Hematopoietic multipotent progenitor cell (in vitro differentiated cells): ENCODE results near the gene PEAK3. TPM values are rescaled to one million over a fixed set of nuclear protein-coding genes. Genes with fewer than 3 reads are reported as not detected.

Experiments
- DNase-seq, 3 donors: peaks; one replicate each; pipeline ENCODE4 v3.0.0-alpha.2; 2011 to 2015; ENCODE audit warnings: low read depth in 2 of 3, low spot score in 2 of 3
- total RNA-seq: library from RNA; depleted of rRNA; stranded (reverse); fragments of >200 nt; gene quantifications from one replicate; pipeline ENCODE4 v1.2.3, GENCODE V29; 2012

PEAK3 gene
- total RNA-seq, 1 donor: under 0.01 TPM

DNA sequence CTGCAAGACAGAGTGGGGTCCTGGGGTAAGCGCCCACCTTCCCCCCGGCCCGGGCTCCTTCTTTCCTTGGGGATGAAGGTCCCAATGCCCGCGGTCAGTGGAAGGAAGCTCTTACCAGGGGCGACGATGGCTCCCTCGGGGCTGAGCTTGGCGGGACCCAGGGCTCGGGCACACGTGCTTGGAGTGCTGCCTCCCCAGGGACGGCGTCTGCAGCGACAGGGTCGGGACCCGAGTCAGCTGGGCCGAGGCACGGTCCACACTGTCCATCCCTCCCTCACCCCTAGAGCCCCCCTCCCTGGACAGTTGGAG lies 29.2 kb downstream of the PEAK3 start:
- DNase-seq: no peak

DNA sequence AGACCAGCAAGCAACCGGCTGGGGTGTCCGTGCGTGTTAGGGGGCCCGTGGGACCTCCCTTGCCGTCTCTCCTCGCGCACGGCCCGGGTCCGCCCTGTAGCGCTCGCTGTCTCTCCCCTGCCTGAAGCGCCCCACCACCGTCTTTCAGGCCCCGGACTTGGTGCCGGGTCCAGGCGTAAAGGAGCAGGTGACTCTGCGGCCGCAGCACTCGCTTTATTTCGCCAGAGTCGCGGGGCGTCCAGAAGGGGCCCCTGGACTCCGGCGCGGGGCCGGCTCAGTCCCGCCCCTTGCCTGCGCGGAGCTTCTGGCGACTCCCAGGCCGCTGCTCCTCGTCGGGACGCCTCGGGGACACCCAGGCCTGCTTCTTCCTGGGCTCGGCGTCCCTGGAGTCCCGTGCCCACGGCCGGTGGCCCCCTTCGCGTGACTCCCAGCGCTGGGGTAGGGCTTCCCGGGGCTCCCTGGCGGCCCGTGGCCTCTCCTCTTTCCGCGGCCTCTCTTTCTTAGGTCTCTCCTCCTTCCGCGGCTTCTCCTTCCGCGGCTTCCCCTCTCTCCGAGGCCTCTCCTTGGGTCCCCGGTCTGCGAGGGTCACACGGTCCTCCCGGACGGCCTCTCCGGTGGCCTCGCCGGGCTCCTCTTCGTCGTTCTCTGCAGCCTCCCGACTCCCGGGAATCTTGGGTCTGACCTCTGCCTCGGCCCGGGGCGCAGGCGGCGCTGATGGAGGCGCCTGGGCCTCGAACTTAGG lies 29.7 kb downstream of the PEAK3 start:
- no peak for DNase-seq

DNA sequence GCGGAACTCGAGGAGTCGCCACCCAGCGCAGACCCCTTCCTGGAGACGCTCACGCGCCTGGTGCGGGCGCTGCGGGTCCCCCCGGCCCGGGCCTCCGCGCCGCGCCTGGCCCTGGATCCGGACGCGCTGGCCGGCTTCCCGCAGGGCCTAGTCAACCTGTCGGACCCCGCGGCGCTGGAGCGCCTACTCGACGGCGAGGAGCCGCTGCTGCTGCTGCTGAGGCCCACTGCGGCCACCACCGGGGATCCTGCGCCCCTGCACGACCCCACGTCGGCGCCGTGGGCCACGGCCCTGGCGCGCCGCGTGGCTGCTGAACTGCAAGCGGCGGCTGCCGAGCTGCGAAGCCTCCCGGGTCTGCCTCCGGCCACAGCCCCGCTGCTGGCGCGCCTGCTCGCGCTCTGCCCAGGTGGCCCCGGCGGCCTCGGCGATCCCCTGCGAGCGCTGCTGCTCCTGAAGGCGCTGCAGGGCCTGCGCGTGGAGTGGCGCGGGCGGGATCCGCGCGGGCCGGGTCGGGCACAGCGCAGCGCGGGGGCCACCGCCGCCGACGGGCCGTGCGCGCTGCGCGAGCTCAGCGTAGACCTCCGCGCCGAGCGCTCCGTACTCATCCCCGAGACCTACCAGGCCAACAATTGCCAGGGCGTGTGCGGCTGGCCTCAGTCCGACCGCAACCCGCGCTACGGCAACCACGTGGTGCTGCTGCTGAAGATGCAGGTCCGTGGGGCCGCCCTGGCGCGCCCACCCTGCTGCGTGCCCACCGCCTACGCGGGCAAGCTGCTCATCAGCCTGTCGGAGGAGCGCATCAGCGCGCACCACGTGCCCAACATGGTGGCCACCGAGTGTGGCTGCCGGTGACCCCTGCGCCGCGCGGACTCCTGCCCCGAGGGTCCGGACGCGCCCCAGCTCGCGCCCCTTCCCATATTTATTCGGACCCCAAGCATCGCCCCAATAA lies 30.6 kb downstream of the PEAK3 start:
- no peak for DNase-seq

DNA sequence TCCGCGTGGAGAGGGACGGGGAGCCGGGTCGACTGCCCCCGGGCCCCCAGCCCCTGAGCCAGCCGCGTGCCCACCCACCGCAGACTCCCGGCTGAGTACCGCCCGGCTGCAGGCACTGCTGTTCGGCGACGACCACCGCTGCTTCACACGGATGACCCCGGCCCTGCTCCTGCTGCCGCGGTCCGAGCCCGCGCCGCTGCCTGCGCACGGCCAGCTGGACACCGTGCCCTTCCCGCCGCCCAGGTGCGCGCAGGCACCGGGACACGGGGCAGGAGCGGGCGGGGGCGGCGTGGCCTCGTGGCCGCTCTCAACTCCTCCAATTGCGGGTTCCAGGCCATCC lies 31.2 kb downstream of the PEAK3 start:
- no peak for DNase-seq

DNA sequence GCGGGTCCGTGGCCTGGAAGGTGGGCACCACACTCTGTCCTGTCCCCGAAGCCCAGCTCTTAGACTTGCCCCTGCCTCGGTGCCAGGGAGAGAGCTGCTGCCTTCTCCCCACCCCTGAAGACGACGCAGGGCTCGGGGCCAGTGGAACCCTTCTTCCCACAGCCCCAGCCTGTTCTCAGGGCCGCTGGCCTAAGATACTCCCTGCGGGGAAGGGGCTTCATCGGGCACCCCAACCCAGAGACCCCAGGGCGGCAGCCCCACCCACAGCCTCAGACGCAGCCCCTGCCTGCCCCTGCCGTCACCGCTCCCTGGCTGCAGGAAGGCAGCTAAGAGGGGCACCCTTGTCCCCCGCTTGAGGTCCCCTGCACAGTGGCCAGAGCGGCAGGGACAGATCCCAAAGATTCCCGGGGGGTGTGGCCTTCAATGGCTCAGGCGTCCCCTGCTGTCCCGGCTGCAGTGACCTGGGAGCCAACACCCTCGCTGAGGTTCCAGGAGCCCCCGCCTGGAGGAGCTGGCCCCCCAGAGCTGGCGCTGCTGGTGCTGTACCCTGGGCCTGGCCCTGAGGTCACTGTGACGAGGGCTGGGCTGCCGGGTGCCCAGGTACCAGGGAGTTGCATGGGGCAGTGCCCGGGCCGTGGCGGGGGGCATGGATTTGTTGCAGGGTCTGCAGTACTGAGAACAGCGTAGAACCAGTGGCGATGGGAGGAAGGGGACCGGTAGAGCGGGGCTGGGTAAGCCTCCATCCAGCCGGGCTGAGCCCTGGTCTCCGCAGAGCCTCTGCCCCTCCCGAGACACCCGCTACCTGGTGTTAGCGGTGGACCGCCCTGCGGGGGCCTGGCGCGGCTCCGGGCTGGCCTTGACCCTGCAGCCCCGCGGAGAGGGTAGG lies 31.9 kb downstream of the PEAK3 start:
- no peak for DNase-seq

DNA sequence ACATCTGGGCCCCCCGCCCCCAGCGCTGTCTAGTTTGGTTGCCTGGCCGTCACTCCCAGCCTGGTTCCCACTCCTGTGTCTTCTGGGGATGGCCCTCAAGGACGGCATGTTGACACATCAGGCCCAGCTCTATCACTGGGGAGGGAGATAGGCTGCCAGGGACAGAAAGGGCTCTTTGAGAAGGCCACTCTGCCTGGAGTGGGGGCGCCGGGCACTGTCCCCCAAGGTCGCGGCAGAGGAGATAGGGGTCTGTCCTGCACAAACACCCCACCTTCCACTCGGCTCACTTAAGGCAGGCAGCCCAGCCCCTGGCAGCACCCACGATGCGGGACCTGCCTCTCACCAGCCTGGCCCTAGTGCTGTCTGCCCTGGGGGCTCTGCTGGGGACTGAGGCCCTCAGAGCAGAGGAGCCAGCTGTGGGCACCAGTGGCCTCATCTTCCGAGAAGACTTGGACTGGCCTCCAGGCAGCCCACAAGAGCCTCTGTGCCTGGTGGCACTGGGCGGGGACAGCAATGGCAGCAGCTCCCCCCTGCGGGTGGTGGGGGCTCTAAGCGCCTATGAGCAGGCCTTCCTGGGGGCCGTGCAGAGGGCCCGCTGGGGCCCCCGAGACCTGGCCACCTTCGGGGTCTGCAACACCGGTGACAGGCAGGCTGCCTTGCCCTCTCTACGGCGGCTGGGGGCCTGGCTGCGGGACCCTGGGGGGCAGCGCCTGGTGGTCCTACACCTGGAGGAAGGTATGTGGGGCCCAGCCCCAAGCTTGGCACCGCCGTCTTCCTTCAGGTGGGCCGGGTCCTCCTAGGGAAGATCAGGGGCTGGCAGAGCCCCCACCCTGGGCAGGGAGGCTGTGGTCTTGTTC lies 32.7 kb downstream of the PEAK3 start, which contains the start of gene AMH:
Gene AMH (plus strand): TSS at position 314 of the 857 bp plus-strand sequence. CDS start 10 bp downstream, at position 324.
- no peak for DNase-seq

DNA sequence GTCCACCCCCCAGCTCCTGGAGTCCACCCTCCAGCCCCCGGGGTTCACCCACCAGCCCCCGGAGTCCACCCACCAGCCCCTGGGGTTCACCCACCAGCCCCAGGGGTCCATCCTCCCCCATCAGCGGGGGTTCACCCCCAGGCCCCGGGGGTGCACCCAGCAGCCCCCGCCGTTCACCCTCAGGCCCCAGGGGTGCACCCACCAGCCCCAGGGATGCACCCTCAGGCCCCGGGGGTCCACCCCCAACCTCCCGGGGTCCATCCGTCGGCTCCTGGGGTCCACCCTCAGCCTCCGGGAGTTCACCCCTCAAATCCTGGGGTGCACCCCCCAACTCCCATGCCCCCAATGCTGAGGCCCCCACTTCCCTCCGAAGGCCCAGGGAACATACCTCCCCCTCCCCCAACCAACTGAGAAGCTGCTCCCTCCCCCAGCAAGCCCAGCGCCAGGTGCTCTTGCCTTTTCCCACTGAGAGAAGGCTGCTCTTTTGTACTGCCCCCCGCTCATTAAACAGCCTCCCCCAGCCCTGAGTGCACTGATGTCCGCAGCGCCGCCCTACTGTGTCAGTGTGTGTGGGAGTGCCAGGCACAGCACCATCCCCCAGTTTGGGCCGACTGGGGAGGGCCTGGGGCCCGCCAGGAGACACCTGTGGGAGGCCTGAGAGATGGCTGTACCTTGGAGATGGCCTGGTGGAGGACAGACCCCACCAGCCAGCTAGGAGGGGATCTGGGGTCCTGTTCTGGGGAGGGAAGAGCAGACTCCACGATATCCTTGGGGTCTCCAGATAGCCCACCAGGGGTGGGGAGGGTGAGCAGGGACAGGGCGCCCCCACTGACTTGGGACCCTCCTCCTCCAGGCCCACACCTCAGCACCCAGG lies 33.6 kb downstream of the PEAK3 start:
- DNase-seq: no peak

DNA sequence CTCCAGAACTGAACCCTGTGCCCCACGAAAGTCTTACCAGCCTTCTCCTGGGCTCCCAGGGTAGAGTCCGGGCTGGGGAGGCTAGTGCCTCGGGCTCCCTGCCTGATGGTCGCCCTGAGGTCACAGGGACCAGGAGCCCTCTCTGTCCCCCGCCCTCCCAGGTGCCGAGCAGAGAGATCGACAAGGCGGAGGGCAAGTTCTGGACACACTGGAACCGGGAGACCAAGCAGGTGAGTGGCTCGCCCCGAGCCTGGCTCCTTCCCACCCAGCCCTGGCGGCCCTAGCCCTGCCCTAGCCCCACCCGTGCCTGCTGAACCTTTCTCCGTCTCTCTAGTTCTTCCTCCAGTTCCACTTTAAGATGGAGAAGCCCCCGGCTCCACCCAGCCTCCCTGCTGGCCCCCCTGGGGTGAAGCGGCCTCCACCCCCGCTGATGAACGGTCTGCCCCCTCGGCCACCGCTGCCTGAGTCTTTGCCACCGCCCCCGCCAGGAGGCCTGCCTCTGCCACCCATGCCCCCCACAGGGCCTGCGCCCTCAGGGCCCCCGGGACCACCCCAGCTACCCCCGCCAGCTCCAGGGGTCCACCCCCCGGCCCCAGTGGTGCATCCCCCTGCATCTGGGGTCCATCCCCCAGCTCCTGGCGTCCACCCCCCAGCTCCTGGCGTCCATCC lies 34.4 kb downstream of the PEAK3 start:
- DNase-seq: no peak

DNA sequence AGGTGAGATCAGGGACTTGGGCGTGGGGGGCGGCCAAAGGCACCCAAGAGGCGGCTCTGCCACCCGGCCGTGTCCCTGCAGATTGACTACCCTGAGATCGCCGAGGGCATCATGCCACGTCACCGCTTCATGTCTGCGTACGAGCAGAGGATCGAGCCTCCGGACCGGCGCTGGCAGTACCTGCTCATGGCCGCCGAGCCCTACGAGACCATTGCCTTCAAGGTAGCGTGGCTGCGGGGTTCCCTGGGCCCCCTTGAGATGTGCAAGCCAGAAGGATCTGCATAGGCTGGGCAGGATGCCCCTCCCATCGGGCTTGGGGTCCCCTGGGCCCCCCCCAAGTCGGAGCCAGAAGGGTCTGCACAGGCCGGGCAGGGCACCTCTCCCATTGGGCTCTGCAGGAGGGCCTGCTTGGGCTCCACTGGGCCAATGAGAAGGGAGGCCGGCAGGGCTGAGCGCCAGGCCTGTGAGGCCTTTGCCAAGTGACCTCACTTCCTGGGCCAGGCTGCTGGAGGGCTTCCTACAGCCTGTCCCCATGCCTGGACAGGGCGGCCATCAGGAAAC lies 35.1 kb downstream of the PEAK3 start:
- no peak for DNase-seq

DNA sequence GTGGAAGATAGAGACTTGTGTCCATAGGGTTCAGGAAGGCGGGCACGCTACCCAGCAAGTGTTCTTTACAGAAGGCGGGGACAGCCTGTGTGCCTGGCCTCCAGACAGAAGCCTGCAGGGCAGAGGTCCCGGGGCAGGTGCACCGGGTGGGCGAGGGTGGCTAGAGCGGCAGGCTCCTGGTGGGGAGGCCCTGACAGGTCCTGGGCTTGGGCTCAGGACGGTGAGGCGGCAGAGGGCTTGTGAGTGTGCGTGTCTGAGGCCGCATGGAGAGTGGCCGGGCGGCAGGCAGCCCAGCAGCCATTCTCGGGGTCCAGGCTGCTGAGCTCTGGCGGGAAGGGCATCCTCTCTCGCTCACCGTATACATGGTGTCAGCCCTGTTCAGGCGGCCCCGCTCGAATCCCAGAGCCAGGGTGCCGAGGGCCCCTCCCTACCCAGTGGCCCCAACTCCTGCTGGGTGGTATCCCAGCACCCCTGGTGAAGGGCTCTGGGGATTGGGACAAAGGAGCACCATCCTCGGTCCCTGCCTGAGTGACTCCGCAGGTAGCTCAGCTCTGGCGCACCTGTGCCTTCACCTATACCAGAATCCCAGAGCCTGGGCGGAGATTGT lies 35.9 kb downstream of the PEAK3 start:
- DNase-seq: no peak

DNA sequence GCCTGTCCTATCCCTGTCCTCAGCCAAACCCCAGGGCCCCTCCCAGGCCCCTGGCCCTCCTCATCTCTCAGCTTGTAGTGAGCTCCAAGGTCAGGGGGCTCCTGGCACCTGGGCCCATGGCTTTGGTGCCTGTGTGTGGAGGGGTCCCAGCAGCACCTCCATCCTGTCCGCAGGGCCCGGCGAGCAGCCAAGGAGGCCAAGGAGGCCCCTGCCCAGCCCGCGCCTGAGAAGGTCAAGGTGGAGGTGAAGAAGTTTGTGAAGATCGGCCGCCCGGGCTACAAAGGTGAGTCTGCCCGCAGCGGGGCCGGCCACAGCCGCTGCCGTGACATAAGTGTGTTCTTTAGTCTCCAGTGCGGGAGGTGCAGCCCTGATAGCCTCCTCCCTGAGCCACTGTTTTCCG lies 36.7 kb downstream of the PEAK3 start:
- DNase-seq: no peak

DNA sequence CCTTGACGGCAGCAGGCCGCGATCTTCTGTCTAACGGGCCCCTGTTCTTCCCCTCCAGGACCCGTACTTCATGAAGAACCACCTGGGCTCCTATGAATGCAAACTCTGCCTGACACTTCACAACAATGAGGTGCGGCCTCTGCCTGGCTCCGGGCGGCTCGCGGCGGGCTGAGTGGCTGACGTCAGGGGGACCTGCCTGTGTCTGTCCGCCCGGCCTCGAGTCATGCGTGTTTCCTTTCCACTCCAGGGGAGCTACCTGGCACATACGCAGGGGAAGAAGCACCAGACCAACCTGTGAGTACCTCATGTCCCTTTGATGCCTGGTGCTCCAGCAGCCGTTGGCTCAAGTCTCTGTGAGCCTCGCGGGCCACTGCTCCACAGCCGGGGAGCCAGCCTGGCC lies 37.5 kb downstream of the PEAK3 start:
- no peak for DNase-seq

DNA sequence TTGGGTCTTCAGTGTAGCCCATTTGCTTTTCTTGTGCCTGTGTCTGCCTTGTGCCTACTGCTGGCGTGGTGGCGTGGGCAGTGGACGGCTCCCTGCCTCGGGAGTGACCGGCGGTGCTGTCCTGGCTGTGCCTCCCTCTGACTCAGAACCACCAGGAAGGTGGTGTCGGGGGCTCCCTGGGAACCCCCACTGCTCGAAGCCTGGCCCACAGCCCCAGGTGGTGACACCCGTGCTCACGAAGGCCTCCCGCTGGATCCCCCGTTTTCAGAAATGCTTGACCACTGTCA lies 37.9 kb downstream of the PEAK3 start:
- DNase-seq: no peak

DNA sequence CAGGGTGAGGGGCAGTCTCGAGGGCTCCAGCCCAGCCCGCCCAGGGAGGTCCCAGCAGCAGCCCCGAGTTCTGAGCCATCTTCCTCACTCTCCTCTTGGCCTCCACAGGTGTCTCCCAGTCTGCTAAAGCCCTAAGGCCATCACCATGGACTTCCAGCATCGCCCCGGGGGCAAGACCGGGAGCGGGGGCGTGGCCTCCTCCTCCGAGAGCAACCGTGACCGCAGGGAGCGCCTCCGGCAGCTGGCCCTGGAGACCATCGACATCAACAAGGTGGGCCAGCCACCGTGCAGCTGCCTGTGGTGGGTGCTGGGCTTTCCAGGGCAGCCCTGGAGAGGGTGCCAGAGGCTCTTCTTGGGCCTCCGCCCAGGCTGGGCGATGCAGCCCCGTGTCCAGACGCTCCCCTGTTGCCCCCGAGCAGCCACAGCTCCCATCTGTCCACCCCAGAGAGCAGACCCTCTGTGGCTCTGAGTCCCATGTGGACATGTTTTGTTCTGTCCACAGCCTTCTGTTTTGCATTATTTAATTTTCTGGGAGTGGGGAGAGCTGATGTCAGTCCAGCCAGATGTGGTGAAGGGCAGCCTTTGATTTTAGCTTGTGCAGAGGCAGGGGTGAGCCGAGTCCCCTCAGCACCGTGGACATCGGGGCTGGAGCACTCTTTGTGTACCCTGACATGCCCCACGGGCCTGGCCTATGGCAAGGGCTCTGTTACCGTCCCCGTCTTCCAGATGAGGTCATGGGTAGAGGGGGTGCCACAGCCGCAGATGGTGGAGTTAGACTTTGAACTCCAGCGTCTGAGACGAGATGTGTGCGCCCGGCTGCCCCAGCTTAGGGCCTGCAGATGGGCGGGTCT lies 38.5 kb downstream of the PEAK3 start:
- no peak for DNase-seq

DNA sequence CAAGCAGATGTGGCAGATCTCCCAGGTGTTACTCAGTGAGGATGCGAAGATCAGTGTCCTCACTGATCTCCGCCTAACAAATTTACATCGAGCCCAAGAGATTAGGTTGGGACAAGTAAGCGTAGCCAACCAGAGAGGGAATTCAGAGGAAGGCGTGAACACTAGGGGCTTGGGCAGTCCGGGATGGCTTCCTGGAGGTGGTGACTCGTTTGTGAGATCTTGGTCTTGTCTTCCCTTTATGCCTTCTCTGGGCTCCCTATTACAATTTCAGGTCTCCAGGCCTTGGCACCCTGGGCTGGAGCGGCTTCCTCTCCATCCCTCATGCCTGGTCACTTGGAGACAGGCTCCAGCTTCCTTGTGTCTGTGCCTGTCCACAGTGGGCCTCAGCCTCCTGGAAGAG lies 39.2 kb downstream of the PEAK3 start:
- no peak for DNase-seq

DNA sequence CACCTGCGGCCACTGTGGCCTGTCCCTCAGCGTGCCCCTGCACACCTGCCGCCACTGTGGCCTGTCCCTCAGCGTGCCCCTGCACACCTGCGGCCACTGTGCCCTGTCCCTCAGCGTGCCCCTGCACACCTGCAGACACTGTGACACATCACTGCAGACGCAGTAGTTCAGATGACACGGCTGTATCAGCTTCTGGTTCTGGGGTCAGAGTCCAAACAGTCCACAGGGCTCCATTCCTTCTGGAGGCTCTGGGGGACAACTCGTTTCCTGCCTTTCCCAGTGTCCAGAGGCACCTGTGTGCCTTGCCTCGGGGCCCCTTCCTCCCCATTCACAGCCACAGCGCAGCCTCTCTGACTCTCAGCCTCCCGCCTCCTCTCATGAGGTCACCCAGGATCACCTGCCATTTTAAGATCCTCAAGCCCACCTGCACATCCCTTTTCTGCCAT lies 39.9 kb downstream of the PEAK3 start:
- DNase-seq: no peak
